Muscle of back (tissue), 11 donors: ENCODE measurements around the gene HPS4. TPM values are rescaled to one million over a fixed set of nuclear protein-coding genes. Genes with fewer than 3 reads are reported as not detected.

Source experiments
- DNase-seq, 3 donors: peaks; one replicate each; pipeline versions ENCODE4 v3.0.0 to v3.0.0-alpha.2; 2013
- polyA plus RNA-seq, 10 donors: library from polyadenylated mRNA; unstranded; fragments of 120-200 nt; gene quantifications; one replicate each; pipeline ENCODE4 v1.2.1, GENCODE V29; 2013; ENCODE audit not compliant: insufficient read length in 10 of 10

The HPS4 gene
- polyA plus RNA-seq, 10 donors = 10.8 to 22.0 (median 17.2) TPM

GRCh38 chr22:26499188-26499703 is 15.7 kb upstream of the HPS4 start:
- DNase-seq = no peak

- no peak for DNase-seq
These were observed 12.9 kb upstream of the HPS4 start for GRCh38 chr22:26496456-26496855.

- no peak for DNase-seq
These were observed 10.9 kb upstream of the HPS4 start for GRCh38 chr22:26494506-26494905.

- DNase-seq = no peak
These were observed 8.6 kb upstream of the HPS4 start for GRCh38 chr22:26492220-26492619.

GRCh38 chr22:26489447-26490036 is 6.0 kb upstream of the HPS4 start:
- DNase-seq = no peak

GRCh38 chr22:26487996-26488395 is 4.4 kb upstream of the HPS4 start:
- no peak for DNase-seq

- no peak for DNase-seq
These were observed 2.8 kb upstream of the HPS4 start for GRCh38 chr22:26486394-26486793.

- DNase-seq = no peak
These were observed 2.3 kb upstream of the HPS4 start for GRCh38 chr22:26485806-26486390.

- no peak for DNase-seq
These were observed 1.4 kb upstream of the HPS4 start for GRCh38 chr22:26485013-26485412.

- DNase-seq = no peak
These were observed 750 bp upstream of the HPS4 start for GRCh38 chr22:26484360-26484706.

GRCh38 chr22:26483043-26483438 is 542 bp downstream of the HPS4 start:
- no peak for DNase-seq

- no peak for DNase-seq
These were observed 1.4 kb downstream of the HPS4 start for GRCh38 chr22:26482161-26482560.

GRCh38 chr22:26481694-26482093 is 1.9 kb downstream of the HPS4 start:
- DNase-seq = no peak

GRCh38 chr22:26481112-26481693 is 2.4 kb downstream of the HPS4 start:
- DNase-seq = no peak

GRCh38 chr22:26480611-26480932 is 3.0 kb downstream of the HPS4 start:
- DNase-seq = no peak

- DNase-seq = no peak
These were observed 3.6 kb downstream of the HPS4 start for GRCh38 chr22:26479792-26480610.

- DNase-seq = no peak
These were observed 4.4 kb downstream of the HPS4 start for GRCh38 chr22:26479043-26479791.

- DNase-seq = no peak
These were observed 6.2 kb downstream of the HPS4 start for GRCh38 chr22:26477341-26477731.

- DNase-seq = peak in 1 of 3 donors; percentile 39
These were observed 6.8 kb downstream of the HPS4 start for GRCh38 chr22:26476705-26477340.

GRCh38 chr22:26474682-26475081 is 8.9 kb downstream of the HPS4 start:
- no peak for DNase-seq

GRCh38 chr22:26471522-26471921 is 12.1 kb downstream of the HPS4 start:
- DNase-seq = peak in 1 of 3 donors; percentile 64

GRCh38 chr22:26470807-26471206 is 12.8 kb downstream of the HPS4 start:
- no peak for DNase-seq
